Astrocyte (in vitro differentiated cells and primary cell): ENCODE data around the gene GSS.

ENCODE experiments used
- CTCF ChIP-seq: IDR thresholded peaks from 2 replicates; pipeline ENCODE4 v1.5.1; 2011; ENCODE audit warnings: low read depth, mild to moderate bottlenecking, inconsistent platforms, low read length, moderate library complexity; ENCODE audit not compliant: insufficient read depth
- EZH2 ChIP-seq: IDR thresholded peaks from 2 replicates; pipeline ENCODE4 v1.6.1; 2012; ENCODE audit warnings: mild to moderate bottlenecking, low read length, inconsistent platforms; ENCODE audit not compliant: insufficient read depth

DNA sequence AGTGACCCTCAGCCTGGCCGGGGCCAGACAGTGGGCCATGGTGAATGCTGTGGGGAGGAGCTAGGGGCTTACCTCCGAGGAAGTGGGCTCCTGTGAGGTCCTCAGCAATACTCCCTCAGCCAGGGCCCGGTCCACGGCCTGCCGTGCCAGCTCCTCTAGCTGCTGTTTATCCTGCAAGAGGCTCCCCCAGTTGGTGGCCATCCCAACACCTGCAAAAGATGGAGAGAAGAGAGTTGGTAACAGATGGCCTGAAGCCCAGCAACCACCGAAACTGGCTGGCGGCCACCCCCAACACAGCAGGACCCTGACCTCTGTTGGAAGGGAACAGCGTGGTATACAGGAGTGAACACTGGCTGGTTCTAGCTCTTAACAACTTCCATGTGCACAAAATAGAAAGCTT, 4.0 kb downstream of the GSS start:
- TF ChIP-seq CTCF (no peak), EZH2 (no peak)
